Measurements from ENCODE around the gene CEP20.
"Not testable (repeated sequence)": the region's sequence is repeated elsewhere in the genome, so short reads cannot be mapped to it uniquely, and the experiment has no call there.

Gene CEP20

DNA sequence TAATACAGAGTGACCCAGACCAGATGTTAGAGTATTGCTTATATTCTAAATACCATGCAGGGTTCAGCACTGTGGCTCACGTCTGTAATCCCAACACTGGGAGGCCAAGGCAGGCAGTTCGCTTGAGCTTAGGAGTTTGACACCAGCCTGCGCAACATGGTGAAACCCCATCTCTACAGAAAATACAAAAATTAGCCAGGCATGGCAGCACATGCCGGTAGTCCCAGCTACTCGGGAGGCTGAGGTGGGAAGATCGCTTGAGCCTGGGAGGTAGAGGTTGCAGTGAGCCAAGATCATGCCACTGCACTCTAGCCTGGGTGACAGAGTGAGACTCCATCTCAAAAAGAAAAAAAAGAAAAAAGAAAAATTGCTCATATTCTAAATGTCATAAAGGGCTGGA is 37.8 kb downstream of the CEP20 start:
- not testable (repeated sequence) for H2AFZ ChIP-seq (ENCODE audit: low read depth, low read length); H3K36me3 ChIP-seq (ENCODE audit: insufficient read depth, low read length); H3K4me3 ChIP-seq (ENCODE audit: low read length); H3K9me3 ChIP-seq (ENCODE audit: low read length); H3K4me1 ChIP-seq (ENCODE audit: insufficient read depth, low read length)
- peaks cover 20% of the 10 kb centered on the region for H3K27me3 ChIP-seq (ENCODE audit: insufficient read depth, low read length)

DNA sequence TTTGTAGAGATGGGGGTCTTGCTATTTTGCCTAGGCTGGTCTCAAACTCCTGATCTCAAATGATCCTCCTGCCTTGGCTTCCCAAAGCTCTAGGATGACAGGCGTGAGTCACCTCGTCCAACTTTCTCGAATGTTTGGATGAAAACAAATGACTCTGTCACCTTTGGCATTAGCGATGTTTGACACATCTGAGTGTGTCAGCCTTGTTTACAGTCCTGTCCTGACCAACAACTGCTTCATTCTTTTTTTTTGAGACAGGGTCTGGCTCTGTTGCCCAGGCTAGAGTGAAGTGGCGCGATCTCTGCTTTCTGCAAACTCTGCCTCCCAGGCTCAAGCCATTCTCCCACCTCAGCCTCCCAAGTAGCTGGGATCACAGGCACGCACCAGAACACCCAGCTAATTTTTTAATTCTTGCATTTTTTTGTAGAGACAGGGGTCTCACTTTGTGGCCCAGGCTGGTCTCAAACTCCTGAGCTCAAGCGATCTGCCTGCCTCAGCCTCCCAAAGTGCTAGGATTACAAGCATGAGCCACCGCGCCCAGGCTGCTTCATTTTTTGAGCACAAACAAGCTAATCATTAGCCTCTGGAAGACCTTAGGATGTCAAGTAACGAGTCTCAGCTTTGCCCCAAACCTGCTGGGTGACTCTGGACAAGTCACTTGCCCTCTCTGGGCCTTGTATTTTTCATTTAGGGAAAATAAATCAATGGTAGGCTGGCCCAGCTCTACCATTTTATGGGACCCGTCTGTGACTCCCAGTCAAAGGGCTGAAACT is 39.0 kb downstream of the CEP20 start:
- H3K27me3 ChIP-seq (ENCODE audit: insufficient read depth, low read length): peaks cover 13% of the 10 kb centered on the region
- no peaks in the 10 kb centered on the region for H3K4me1 ChIP-seq (ENCODE audit: insufficient read depth, low read length)
- no peak overlapping the region for H3K4me3 ChIP-seq (ENCODE audit: low read length)
- no peak overlapping the region for H2AFZ ChIP-seq (ENCODE audit: low read depth, low read length)
- no peaks in the 10 kb centered on the region for H3K9me3 ChIP-seq (ENCODE audit: low read length)
- no peaks in the 10 kb centered on the region for H3K36me3 ChIP-seq (ENCODE audit: insufficient read depth, low read length)

DNA sequence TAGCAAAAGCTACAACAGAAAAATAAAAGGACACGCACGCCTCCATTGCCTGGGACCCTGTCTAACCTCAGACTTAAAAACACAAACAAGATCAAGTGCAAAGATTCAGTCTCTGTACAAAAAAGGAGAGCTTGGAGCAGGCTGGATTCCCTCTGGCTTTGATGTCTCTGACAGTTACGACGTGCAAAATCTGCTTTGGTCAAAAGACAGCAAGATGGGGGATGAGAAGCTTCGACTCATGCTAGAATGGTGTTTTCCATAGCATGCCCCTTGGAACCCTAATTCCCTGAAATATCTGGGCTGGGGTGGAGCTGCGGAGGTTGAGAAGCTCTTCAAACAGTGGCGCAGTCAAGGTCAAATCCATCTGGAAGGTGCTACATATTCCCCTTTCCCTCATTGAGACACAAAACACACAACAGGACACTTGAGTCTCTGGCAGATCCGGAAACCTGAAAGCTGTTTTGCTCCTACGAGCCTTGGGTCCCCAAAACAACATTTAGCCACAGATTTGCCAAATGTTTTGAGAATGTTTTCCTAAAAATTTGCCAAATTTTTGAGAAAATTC is 40.7 kb downstream of the CEP20 start:
- Histone ChIP-seq H3K4me3 (ENCODE audit: low read length) (no peak overlapping the region), H3K36me3 (ENCODE audit: insufficient read depth, low read length) (no peaks in the 10 kb centered on the region), H3K9me3 (ENCODE audit: low read length) (no peaks in the 10 kb centered on the region), H3K4me1 (ENCODE audit: insufficient read depth, low read length) (no peaks in the 10 kb centered on the region), H2AFZ (ENCODE audit: low read depth, low read length) (no peak overlapping the region), H3K27me3 (ENCODE audit: insufficient read depth, low read length) (peaks cover 11% of the 10 kb centered on the region)

DNA sequence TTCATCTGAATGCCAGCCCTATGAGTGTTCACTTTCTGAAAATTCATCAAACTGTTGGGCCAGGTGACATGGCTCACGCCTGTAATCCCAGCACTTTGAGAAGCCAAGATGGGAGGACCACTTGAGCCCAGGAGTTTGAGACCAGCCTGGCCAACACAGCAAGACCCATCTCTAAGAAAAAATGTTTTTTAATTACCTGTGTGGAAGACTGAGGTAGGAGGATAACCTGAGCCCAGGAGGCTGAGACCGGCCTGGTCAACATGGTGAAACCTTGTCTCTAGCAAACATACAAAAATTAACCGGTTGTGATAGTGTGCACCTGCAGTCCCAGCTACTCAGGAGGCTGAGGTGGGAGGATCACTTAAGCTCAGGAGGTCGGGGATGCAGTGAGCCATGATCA is 41.9 kb downstream of the CEP20 start:
- H3K9me3 ChIP-seq (ENCODE audit: low read length): no peaks in the 10 kb centered on the region
- no peaks in the 10 kb centered on the region for H3K4me1 ChIP-seq (ENCODE audit: insufficient read depth, low read length)
- H3K27me3 ChIP-seq (ENCODE audit: insufficient read depth, low read length): peaks cover 11% of the 10 kb centered on the region
- no peaks in the 10 kb centered on the region for H3K36me3 ChIP-seq (ENCODE audit: insufficient read depth, low read length)
- no peak overlapping the region for H3K4me3 ChIP-seq (ENCODE audit: low read length)
- no peak overlapping the region for H2AFZ ChIP-seq (ENCODE audit: low read depth, low read length)

DNA sequence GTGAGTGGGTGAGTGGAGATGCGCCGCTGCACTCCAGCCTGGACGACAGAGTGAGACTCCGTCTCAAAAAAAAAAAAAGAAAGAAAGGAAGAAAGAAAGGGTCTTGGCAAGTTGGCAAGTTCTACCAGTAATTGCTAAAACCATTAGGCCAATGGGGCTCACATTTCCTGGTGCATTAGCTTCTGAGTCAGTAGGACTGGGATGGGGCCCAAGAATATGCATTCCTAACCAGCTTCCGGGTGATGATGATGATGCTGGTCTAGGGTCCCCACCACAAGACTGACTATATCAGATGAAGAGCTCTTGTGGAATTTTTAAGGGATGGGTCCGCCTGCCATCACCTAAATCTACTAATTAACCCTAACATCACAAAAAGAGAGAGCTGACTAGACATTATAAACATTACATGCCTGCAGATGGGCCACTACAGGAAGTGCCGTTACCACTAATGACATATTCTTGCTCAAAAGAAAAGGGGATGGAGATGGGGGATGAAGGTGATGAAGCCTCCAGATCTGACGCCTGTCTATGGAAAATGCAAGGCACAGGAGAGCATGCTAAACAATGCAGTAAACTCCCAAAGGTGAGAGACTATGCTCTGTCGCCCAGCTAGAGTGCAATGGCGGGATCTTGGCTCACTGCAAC is 44.6 kb downstream of the CEP20 start:
- H3K27me3 ChIP-seq (ENCODE audit: insufficient read depth, low read length): peaks cover 10% of the 10 kb centered on the region
- H3K4me1 ChIP-seq (ENCODE audit: insufficient read depth, low read length): no peaks in the 10 kb centered on the region
- no peak overlapping the region for H2AFZ ChIP-seq (ENCODE audit: low read depth, low read length)
- no peaks in the 10 kb centered on the region for H3K36me3 ChIP-seq (ENCODE audit: insufficient read depth, low read length)
- H3K4me3 ChIP-seq (ENCODE audit: low read length): no peak overlapping the region
- no peaks in the 10 kb centered on the region for H3K9me3 ChIP-seq (ENCODE audit: low read length)

DNA sequence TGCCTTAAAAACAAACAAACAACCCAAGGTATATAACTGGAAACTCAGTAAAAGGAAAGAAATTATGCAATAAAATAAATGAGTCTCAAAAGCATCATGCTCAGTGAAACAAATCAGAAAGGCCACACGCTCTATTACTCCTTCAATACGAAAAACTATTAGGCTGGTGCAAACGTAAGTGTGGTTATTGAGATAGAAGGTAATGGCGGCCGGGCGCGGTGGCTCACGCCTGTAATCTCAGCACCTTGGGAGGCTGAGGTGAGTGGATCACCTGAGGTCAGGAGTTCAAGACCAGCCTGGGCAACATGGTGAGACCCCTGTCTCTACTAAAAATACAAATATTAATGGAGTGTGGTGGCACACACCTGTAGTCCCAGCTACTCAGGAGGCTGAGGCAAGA is 49.2 kb downstream of the CEP20 start:
- not testable (repeated sequence) for H3K9me3 ChIP-seq (ENCODE audit: low read length); H3K4me3 ChIP-seq (ENCODE audit: low read length); H3K4me1 ChIP-seq (ENCODE audit: insufficient read depth, low read length); H3K27me3 ChIP-seq (ENCODE audit: insufficient read depth, low read length); H3K36me3 ChIP-seq (ENCODE audit: insufficient read depth, low read length); H2AFZ ChIP-seq (ENCODE audit: low read depth, low read length)

DNA sequence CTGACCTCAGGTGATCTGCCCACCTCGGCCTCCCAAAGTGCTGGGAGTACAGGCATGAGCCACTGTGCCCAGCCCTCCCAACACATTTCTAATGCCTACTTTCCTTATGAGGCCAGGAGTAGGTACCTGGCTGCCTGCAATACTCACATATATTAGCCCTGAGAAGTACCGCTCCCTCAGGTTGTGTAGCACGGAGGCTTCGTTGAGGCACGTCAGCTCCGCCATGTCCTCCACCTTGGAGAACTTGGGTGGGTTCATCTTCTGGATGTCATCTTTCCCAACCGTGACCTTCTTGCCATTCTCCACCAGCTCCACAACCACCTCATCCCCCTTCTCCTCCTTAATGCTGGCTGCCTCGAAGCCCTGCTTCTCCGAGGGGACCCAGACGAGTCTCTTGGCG is 50.6 kb downstream of the CEP20 start:
- Histone ChIP-seq H3K4me3 (ENCODE audit: low read length) (no peak overlapping the region), H3K9me3 (ENCODE audit: low read length) (no peaks in the 10 kb centered on the region), H3K27me3 (ENCODE audit: insufficient read depth, low read length) (no peaks in the 10 kb centered on the region), H3K36me3 (ENCODE audit: insufficient read depth, low read length) (no peaks in the 10 kb centered on the region), H3K4me1 (ENCODE audit: insufficient read depth, low read length) (no peaks in the 10 kb centered on the region), H2AFZ (ENCODE audit: low read depth, low read length) (no peak overlapping the region)

DNA sequence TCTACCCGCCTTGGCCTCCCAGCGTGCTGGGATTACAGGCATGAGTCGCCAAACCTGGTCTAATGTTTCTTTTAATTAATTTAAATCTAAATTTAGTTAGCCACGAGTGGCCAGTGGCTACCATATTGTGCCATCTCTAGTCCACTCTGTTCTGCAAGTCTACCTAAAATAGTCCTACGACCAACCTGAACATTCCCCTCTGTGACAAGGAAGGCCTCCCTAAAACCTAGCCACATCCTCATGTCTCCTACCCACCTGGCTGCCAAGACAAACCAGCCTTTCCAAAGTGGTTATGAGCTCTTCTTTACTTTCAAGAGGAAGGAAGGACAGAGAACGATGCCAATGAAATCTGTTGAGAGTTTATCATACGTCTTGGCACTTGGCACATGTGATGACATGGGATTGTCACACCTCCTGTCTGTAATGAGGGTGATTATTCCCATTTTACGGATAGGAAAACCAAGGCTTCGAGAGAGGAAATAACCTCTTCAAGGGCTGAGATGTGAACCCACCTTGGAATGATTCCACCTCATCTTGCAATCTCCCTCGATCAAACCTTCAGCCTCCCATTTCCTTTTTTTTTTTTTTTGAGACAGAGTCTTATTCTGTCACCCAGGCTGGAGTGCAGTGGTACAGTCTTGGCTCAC is 51.3 kb downstream of the CEP20 start:
- no peak overlapping the region for H2AFZ ChIP-seq (ENCODE audit: low read depth, low read length)
- no peaks in the 10 kb centered on the region for H3K4me1 ChIP-seq (ENCODE audit: insufficient read depth, low read length)
- no peaks in the 10 kb centered on the region for H3K27me3 ChIP-seq (ENCODE audit: insufficient read depth, low read length)
- H3K9me3 ChIP-seq (ENCODE audit: low read length): no peaks in the 10 kb centered on the region
- no peaks in the 10 kb centered on the region for H3K36me3 ChIP-seq (ENCODE audit: insufficient read depth, low read length)
- no peak overlapping the region for H3K4me3 ChIP-seq (ENCODE audit: low read length)

DNA sequence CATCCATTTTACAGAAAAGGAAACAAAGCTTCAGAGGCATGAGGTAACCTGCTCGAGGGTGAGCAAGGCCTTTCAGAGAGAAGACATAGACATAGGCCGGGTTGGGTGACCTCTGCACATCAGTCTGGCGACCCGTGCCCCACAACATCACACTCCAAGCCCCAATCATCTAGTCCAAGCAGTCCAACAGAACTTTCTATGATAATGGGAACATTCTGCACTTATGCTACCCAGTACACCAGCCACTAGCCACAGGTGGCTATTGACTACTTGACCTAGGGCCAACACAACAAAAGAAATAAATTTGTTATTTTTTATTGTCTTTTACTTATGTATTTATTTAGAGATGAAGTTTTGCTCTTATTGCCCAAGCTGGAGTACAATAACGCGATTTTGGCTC is 52.3 kb downstream of the CEP20 start:
- Histone ChIP-seq H3K9me3 (ENCODE audit: low read length) (no peaks in the 10 kb centered on the region), H3K27me3 (ENCODE audit: insufficient read depth, low read length) (no peaks in the 10 kb centered on the region), H3K4me3 (ENCODE audit: low read length) (no peak overlapping the region), H2AFZ (ENCODE audit: low read depth, low read length) (no peak overlapping the region), H3K4me1 (ENCODE audit: insufficient read depth, low read length) (no peaks in the 10 kb centered on the region), H3K36me3 (ENCODE audit: insufficient read depth, low read length) (no peaks in the 10 kb centered on the region)

DNA sequence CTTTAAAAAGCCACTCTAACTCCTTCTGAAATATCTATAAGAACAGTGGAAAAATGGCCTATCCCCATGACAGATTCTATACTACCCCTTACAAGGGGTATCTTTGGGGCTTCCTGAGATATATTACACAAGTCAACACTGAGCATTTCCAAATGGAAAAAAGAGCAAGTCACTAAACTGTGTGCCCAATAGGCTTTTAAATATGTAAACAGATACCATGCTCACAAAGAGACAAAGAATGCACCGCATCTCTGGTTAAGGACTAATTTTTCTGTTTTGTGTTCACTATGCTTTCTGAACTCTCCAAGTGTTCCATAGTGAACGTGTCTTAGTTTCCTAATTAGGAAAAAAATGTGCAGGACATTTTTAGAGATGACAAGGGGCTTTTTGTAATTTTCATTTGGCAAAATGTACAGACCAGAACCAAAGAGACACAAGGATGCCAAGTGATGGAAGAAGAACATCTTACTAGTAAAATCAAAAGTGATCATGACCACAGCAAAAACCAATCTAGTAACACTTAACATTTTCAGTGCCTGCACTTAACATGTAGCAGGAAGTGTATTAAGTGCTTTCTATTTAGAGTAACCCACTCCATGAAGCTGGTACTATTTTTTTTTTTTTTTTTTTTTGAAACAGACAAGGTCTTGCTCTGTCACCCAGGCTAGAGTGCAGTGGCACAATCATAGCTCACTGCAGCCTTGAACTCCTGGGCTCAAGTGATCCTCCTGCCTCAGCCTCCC is 53.1 kb downstream of the CEP20 start:
- Histone ChIP-seq H3K4me1 (ENCODE audit: insufficient read depth, low read length) (no peaks in the 10 kb centered on the region), H3K4me3 (ENCODE audit: low read length) (no peak overlapping the region), H3K36me3 (ENCODE audit: insufficient read depth, low read length) (no peaks in the 10 kb centered on the region), H2AFZ (ENCODE audit: low read depth, low read length) (no peak overlapping the region), H3K9me3 (ENCODE audit: low read length) (no peaks in the 10 kb centered on the region), H3K27me3 (ENCODE audit: insufficient read depth, low read length) (no peaks in the 10 kb centered on the region)

DNA sequence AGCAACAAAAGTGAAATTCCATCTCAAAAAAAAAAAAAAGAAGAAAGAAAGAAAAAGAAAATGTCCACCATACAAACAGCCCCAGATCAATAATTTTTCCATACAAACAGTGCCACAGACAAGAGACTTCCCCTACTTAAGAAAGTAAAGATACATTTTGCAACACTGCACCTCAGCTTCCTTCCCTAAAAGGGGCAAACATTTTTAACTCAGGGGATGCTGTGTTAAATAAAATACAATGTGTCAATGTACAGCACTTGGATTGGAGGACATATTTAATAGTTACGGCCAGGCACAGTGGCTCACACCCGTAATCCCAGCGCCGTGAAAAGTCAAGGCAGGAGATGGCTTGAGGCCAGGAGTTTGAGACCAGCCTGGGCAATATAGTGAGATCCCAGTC is 53.9 kb downstream of the CEP20 start:
- no peaks in the 10 kb centered on the region for H3K9me3 ChIP-seq (ENCODE audit: low read length)

DNA sequence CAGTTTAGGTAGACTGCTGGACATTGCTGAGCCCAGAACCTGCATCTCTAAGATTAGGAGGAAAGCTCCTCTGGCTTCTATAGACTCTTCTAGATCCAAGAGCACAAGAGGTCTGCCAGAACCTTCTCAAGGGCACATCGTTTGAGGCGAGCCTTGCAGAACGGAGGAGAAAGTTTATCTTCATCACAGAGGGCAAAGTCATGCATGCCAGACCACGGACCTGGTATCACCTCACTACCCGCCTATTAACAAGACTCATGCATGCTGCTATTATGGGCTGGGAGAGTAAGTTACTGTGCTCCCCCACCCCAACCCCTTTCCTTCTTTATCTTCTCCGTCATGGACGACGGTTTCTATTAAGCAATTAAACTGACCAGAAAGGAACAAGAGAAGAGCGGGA is 54.9 kb downstream of the CEP20 start:
- H3K36me3 ChIP-seq (ENCODE audit: insufficient read depth, low read length): no peaks in the 10 kb centered on the region
- H2AFZ ChIP-seq (ENCODE audit: low read depth, low read length): no peak overlapping the region
- no peaks in the 10 kb centered on the region for H3K9me3 ChIP-seq (ENCODE audit: low read length)
- no peak overlapping the region for H3K4me3 ChIP-seq (ENCODE audit: low read length)
- H3K27me3 ChIP-seq (ENCODE audit: insufficient read depth, low read length): no peaks in the 10 kb centered on the region
- H3K4me1 ChIP-seq (ENCODE audit: insufficient read depth, low read length): no peaks in the 10 kb centered on the region

More for the DNA sequence above, 53.9 kb downstream of the CEP20 start:
- no peaks in the 10 kb centered on the region for H3K4me1 ChIP-seq (ENCODE audit: insufficient read depth, low read length)
- H3K36me3 ChIP-seq (ENCODE audit: insufficient read depth, low read length): no peaks in the 10 kb centered on the region
- no peak overlapping the region for H2AFZ ChIP-seq (ENCODE audit: low read depth, low read length)
- H3K4me3 ChIP-seq (ENCODE audit: low read length): no peak overlapping the region
- H3K27me3 ChIP-seq (ENCODE audit: insufficient read depth, low read length): no peaks in the 10 kb centered on the region

DNA sequence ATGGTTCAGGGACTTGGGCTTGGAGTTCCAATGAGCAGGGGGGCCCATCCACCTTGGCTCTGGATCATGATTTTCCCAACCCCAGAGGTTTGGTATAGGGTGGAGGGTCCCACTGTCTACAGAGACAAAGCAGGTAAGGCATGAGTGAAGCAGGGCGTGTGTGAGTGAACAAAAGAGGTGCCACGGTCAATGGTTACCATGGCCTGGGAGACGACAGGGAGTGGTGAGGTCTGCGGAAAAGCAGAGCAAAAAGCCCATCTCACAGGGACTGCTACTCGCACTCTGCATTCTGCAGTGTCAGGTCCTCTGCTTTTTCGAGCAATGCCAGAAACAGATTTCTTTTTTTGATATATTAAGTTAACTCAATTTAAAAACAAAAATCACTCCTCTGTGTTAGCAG is 56.2 kb downstream of the CEP20 start:
- Histone ChIP-seq H3K9me3 (ENCODE audit: low read length) (no peaks in the 10 kb centered on the region), H3K4me1 (ENCODE audit: insufficient read depth, low read length) (no peaks in the 10 kb centered on the region), H3K27me3 (ENCODE audit: insufficient read depth, low read length) (no peaks in the 10 kb centered on the region), H3K4me3 (ENCODE audit: low read length) (no peak overlapping the region), H3K36me3 (ENCODE audit: insufficient read depth, low read length) (no peaks in the 10 kb centered on the region), H2AFZ (ENCODE audit: low read depth, low read length) (no peak overlapping the region)
